DMS153 treated with DMSO at 0.1 percent for 48 hours (cell line): ENCODE measurements around the gene SIGMAR1.

Source experiments
- DNase-seq: peaks from one replicate; lab custom pipeline; 2025; ENCODE audit not compliant: unreplicated experiment; lab: John Stamatoyannopoulos, UW

SIGMAR1 gene

DNA sequence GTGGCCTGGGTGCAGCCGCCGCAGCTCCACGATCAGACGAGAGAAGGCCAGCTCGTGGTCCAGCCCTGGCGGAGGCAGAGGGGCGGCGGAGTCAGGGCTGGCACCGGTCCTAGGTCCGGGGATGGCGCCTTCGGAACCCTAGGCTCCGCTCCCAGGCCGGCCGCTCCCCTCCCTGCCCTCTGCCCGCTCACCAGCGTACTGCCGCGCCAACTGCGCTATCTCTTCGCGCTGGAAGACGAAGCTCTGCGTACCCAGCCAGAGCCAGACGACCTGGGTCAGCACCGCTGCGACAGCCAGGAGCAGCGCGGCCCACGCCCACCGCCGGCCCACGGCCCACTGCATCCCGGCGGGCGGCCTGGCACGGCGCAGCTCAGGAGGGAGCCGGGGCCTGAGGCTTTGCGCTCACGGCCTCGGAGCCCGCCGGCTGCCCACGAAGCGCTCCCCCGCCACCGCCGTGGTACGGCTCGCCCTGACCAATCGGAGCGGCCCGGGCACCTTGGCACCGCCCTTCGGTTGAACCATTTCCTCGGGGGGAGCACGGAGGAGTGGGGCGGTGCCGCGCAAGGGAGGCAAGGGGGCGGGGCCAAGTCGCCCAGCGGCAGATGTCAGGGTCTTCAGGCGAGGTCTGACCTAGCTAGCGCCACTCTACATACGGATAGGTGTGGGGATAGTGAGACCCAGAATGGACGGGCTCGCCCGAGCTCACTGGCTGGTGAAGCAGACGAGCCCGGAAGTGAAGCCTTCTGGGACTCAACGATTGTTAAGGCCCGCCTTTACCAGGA is at the start of gene SIGMAR1:
SIGMAR1 (minus strand) TSS at position 432 of the 782 bp plus-strand sequence; CDS start at position 342, 90 bp downstream.
- peak; percentile 85 for DNase-seq

DNA sequence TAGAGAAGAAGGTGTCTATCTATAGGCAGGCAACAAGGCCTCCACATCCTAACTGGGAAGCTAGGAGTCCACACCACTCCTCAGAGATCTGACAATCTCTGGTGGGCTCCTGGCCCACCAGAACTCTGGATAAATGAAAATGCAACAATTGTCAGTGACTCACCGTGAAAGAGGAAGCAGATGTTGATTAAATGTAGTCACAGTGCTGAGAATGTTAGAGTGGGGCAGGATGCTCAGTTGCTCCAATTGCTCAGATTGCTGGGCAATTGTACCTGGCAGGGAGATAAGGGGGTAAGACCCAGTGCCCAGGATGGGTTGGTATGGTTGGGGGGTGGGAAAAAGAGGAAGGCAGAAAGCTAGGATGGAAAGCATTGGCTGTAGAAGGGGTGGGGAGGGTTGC is 49.1 kb upstream of the SIGMAR1 start:
- no peak for DNase-seq

DNA sequence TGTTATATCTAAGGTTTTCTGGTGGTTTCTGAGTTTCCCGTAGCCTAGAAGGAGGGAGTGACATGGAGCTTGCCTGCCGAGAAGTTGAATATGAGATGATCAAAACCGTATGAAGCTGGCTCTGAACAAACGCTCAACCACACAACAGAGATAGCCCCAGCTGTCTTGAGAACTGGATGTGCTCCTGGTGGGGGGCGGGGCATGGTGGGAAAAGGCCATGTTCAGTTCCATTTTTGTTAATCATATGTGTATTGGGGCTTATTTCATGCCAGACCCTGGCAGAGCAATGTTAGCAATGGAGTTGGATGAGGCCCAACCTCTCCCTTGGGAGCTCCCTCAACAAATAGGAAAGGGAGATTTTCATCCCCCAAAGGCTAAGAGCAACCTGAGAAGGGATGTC is 48.6 kb upstream of the SIGMAR1 start:
- DNase-seq, result no peak

DNA sequence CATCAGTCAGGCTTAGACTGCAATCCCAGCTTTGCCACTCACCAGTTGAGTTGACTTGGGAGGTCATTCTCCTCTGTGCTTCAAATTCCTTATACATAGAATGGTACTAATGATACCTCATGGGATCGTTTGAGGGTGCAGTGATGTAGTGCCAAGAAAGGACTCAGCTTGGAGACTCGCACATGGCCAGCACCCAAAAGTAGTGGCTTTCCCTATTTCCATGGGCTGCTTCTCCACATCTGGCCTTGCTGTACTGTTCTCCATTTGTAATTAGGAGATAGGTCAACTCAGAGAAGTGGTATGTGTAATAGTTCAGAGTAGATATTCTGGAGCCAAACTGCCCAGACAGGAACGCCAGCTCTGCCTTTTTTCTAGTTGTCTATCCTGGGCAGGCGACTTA is 48.0 kb upstream of the SIGMAR1 start:
- DNase-seq, result no peak

DNA sequence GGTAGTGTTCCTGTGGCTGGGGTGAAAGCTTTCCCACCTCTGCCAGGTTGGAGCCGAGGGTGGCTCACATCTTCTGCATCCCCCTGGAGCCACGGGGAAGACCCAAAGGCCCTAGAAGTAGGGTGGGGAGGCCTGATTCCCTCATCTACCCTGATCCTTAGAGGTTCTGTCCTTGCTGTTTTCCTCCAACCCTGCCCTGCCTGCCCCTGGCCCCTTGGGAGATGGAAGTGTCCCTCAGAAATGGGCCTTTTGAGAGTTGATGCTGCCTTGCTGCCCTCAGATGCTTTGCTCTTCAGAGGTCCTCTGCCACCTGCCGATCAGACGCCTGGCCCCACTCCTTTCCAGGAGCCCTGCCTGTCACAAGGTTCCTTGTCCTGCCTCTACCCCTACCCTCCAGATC is 47.2 kb upstream of the SIGMAR1 start:
- DNase-seq, result no peak

DNA sequence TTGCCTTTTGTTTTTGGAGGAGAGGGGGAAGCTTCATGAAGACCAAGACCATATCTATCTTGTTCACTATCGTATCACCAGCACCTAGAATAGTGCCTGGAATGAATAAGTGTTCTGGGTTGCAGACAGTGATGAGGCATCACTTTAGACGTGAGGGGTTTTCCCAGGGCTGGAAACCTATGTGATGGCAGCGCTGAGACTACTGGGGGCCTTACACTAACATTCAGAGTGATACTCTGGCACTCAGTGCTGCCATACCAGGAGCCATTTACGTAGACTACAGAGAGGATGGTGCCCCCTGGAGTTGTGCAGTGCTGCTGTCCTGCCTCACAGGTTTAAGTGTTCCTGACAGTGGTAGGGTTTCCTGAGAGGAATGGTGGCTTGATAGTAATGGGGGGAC is 46.6 kb upstream of the SIGMAR1 start:
- no peak for DNase-seq

DNA sequence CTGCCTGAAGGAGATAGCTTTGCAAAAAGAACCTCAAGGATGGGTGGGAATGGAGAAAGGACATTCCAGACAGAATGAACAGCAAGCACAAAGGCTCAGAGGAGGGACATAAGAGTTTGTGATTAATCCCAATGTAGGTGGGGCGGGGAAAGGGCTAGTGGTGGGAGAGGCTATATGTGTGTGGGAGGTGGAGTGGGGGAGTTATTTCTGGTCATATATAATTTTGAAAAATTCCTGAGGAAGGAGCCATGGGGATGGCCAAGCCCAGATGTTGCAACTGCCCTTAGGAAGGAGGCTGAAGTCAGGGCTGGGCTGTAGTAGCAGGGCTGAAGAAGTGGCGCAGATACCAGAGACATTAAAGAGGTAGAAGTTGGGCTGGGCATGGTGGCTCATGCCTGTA is 38.3 kb upstream of the SIGMAR1 start:
- DNase-seq, result no peak

DNA sequence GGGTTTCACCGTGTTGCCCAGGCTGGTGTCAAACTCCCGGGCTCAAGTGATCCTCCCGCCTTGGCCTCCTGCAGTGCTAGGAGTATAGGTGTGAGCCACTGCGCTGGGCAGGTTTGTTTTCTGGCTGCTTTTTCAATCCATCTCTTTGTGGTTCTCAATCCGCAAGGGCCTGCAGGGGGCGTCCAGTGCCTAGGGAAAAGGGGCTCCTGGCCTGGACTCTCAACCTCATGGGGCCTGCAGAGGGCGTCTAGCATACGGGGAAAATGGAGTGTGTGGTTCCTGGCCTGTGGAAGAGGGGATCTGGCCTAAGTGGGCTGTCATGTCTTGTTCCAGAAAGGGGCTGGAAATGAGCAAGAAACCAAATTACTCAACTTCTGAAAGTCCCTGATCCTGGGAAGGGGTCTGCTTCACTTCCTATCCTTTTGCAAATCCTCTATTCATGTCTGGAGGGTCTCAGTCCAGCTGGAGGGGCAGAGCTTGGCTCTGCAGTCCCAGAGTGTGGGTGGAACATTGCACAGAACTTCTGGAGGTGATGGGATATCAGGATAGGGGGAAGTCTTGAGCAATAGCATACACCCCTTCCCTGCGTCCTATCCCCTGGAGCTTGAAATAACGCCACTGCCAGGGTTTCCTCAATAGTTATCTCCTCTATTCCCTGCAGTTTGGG is 37.6 kb upstream of the SIGMAR1 start:
- DNase-seq, result peak; percentile 38

DNA sequence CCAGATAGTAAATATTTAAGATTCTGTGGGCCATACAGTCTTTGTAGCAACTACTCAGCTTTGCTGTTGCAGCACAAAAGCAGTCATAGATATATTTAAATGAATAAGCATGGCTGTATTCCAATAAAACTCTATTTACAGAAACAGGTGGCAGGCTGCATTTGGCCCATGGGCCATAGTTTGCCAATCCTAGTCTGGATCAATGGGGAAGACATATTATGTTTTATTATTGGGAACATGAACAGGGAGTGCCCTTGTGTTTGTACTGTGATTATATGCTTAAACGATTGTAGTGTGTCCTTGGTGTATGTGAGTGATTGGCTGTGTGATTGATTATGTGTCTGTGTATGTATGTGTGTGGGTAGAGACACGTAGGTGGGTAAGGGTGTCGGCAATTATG is 36.9 kb upstream of the SIGMAR1 start:
- no peak for DNase-seq

DNA sequence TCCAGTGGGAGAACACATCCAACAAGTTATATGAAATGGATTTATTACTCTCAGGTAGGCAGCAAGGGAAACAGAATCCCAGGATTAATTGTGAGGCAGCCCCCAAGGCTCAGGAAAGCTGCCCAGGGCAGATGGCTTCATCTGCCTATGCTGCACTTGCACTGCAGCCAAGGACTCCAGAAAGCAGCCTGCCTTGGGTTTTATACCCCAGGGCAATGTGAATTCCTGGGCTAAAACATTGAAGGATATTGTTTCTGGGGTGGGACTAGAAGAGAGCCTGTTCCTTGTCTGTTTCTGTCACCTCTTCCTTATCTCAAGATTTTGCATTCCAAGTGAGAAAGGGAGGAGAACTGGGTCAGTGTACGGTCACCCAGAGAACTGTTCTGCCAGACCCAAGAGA is 33.7 kb upstream of the SIGMAR1 start:
- DNase-seq, result no peak

DNA sequence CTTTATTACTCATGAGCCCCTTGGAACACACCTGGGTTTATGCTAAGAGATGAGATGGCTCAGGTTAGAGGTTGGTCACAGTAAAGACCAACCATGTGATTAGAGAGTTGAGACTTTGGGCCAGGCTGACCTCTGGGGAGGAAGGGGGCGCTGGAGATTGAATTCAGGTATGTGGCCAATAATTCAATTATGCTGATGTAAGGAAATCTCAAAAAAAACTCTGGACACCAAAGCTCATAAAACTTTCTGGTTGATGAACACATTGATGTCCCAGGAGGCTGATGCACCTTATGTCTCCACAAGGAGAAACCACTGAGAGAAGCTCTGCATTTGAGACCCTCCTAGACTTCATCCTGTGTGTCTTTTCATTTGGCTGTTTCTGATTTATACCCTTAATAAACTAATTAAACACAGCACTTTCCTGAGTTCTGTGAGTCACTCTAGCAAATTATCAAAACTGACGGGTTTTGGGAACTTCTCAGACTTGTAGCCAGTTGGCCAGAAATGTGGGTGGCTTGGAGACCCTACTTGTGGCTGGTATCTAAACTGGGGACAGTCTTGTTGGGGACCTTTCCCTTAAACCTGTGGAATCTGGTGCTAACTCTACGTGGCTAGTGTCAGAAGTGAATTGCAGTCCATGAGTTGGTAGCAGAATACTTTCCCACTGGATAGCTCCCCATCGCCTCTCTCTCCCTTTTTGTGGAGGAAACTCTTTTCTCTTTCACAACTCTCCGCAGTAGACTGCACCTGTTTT is 32.4 kb upstream of the SIGMAR1 start:
- DNase-seq, result no peak

DNA sequence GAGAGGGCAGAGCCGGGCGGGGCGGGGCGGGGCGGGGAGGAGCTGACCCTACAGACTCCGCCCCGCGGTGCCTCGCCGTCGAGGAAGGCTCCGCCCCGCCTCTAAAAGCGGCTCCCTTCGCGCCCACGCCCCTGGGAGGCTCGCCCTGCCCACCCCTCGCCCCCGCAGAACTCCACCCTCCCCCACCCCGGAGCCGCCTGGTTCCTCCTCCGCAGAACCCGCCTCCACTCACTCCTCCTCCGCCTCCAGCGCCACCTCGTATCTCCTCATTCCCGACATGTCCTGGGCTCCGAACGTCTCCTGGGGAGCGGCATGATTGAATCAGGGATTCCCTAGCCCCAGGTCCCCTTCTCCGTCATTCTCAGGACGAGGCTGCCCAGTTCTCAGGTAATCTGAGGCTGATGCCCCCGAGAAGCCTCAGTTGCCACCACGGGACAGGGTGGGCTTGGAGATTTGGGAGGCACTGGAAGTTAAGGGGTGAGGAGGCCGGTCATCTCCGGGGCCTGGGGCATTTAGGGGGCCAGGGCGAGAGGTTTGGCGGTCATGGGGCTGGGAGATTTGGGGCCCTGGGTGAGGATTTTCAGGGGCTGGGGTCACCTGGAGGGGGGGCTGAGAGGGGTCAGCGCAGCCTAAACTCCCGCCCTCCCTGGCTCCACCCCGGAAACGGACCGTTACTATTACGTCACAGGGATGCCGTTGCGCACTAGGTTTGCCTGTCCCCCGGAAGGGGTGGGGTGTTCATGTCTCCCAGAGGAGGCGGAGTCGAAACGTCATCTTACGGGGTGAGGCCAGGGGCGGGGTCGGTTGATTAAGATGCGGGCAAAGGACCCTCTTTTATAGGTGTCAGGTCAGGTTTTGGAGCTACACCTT is 28.0 kb upstream of the SIGMAR1 start:
- peak; percentile 81 for DNase-seq

DNA sequence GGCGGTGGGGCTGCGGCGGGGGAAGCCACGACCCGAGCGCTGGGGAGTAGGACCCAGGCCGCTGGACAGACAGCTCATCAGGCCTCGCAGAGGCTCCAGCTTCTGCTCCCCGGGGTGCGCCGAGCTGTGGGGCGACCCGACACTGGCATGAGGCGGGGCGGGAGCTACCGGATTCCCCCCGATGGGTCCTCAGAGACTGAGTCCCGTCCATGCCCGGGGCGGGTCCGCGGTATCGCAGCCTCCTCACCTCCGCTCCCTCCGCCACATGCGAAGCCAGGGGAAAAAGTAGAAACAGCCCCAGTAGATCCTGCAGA is 27.4 kb upstream of the SIGMAR1 start:
- DNase-seq, result no peak

DNA sequence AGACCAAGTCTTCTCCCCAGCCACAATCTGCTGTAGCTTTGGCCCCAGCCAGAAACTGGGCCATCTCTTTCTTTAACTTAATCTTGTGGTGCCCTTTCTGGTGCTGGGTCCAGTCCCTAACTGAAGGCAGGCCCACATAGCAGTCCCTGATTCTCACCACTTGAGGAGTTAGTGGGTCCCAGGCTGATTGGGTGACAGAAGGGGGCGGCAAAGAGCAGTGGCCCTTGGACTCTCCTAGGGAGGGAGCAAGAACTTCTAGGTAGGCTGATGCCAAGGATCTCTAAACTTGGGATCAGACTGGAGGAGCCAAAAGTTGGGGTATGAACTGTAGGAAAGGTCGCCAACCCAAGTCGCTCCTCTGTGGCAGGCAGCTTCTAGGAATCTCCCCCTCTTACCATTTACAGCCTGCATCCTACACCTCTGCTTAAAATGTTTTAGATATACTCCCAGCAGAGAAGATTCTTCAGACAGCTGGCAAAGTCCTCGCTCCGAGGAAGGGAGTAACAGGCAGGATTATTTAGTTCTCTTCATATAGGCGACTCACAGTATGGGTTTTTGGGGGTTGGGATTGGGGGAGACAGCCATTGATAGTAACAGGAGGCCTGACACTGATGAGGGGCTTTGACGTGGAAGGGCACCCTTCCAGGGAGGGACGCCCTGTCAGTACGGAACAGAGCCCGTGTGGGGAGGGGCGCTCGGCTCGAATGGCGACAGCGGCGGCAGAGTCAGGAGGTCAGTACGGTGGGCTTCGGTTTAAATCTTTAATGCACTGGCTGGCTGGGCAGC is 26.9 kb upstream of the SIGMAR1 start:
- peak; percentile 29 for DNase-seq

DNA sequence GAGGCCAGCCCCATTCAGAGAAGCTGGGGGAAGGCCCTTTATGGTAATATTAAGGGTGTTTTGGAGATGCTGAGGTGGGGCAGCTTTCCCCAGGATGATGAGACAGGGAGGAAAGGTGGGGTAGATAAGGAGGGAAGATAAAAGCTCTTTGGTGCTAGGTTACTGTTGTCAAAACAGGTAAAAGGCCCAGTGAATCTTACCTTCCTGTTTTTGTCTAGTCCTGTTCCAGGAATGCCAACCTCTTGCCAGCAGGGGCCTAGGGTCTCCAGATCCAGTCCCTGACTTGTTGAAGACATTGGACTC is 25.7 kb upstream of the SIGMAR1 start:
- no peak for DNase-seq

DNA sequence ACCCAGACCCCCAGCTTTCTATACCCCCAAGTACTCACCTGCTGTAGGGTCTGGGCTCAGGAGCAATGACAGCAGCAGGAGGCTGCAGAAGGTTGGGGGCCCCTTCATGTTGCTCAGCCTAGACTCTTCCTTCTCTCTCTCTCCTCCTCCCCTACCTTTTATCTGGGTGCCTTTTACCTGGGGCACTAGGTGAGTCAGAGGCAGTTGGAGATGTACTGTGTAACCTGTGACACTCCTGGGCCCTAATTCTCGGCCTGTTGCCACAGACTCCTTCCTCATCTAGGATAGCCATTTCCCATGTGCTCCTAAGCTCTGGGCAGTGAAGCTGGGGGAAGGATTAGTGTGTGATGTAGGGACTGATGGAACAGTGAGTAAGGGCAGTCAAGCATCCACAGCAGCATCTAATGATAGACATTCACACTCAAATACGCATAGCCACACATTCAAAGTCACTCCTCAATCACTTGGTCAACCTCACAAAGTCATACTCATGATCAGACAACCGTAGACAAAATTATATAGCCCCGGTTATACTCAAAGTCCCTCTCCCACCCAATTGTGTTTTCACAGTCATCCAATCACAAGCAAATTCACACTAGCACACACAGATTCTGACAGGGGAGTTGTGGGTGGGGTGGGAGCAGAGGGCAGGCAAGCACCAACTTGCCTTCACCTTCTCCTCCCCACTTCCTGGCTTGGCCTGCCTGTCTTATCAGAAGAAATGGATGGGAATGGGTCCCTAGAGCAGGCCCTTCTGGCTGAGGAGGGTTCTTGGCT is 25.1 kb upstream of the SIGMAR1 start, which contains the start of gene CCL27:
CCL27 (minus strand) TSS at position 132 of the 777 bp plus-strand sequence; CDS start at position 108, 24 bp downstream.
- DNase-seq, result no peak

DNA sequence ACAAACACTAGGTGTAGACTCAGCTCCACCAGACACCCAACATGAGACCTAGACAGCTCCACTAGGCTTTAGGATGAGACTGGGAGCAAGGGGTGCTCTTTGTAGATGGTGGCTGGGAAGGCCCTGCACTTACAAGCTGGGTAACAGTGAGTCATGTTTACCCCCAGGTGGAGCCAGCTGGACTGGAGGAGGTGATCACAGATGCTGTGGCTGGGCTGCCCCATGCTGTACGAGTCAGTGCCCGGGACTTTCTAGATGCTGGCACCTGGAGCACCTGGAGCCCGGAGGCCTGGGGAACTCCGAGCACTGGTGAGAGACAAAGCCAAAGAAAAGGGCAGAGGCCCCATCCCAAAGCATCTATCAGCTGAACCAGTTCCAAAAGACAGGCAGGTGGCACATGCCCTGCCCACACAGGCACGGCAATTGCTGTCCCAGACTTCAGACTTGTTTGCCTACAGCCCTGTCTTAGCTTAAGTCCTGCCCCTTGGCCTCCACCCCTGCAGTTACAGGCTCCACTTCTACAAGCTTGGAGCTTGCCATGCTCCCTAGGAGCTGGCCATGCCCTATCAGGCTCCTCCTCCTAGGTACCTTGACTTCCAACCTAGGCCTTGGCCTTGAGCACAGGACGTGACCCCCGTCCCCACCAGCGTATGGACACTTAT is 22.1 kb upstream of the SIGMAR1 start:
- no peak for DNase-seq

DNA sequence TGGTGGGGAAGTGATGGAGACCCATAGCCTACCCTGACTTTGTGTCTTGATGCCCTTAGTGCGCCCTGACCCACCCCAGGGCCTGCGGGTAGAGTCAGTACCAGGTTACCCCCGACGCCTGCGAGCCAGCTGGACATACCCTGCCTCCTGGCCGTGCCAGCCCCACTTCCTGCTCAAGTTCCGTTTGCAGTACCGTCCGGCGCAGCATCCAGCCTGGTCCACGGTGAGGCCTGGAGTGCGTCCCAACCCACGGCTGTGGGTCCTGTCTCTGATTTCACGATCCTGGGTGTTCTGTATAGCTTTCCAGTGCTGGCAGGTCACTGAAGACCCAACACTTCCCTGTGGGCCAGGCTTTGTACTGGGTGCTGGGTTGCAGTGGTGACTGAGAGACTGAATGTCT is 20.9 kb upstream of the SIGMAR1 start:
- no peak for DNase-seq

DNA sequence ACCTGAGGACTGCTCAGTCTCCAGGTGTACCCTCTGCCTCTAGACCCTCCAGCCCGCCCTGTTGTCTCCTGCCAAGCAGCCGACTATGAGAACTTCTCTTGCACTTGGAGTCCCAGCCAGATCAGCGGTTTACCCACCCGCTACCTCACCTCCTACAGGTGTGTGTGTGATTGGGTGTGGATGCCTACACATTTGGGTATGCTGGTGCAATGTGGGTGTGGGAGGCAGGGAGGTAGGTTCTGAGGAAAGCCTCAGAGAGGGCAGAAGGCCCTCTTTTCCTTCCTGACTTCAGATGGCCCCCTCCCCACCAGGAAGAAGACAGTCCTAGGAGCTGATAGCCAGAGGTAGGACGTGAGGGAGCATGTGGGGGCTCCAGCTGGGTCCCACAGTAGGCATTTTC is 19.4 kb upstream of the SIGMAR1 start:
- DNase-seq, result no peak
